ENCODE data around the gene ANXA11. TPM values are rescaled to one million over a fixed set of nuclear protein-coding genes. Genes with fewer than 3 reads are reported as not detected.
A peak's percentile ranks its signal among the peaks of the same experiment; 100 is the strongest.

ANXA11 gene
- total RNA-seq, 1 experiment from 2014 or later, result 198 TPM

DNA sequence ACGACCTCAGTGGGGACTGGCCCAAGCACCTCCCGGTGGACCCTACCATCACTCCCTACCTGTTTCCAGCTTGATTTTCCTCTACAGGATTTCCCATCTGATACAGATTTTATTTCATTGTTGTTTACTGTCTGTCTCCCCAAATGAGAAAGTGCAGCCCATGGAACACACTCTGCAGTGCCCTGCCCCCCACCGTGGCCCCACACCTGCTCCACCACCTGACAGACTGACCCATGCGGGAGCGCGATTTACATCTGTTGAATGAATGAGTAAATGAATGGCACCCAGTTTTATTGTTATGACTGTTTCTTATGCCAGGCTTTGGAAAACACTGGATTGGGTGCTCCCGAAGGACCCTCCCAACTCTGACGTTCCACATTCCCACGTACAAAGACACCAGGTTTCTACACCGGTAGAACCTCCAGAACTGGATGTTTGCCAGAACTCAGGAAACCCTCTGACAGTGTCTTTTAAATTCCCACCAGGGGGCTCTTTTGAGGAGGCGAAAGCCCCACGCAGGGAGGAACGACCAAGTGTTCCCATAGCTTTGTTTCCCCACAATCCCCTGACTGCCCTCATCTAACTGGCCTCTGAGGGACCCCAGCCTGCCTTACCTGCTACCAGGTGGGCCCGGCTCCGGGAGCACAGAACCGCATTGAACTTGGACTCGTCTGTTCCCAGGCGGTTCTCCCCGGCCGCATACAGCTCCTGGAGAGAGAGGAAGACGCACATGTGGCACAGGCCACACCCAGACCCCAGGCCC, 43.8 kb downstream of the ANXA11 start:
- no peaks in the 10 kb centered on the region for H3K27me3 ChIP-seq
- peaks cover 90% of the 10 kb centered on the region for H3K36me3 ChIP-seq
- H3K4me3 ChIP-seq, result no peak overlapping the region
- DNase-seq, result no peak
- H3K9me3 ChIP-seq, result no peaks in the 10 kb centered on the region

DNA sequence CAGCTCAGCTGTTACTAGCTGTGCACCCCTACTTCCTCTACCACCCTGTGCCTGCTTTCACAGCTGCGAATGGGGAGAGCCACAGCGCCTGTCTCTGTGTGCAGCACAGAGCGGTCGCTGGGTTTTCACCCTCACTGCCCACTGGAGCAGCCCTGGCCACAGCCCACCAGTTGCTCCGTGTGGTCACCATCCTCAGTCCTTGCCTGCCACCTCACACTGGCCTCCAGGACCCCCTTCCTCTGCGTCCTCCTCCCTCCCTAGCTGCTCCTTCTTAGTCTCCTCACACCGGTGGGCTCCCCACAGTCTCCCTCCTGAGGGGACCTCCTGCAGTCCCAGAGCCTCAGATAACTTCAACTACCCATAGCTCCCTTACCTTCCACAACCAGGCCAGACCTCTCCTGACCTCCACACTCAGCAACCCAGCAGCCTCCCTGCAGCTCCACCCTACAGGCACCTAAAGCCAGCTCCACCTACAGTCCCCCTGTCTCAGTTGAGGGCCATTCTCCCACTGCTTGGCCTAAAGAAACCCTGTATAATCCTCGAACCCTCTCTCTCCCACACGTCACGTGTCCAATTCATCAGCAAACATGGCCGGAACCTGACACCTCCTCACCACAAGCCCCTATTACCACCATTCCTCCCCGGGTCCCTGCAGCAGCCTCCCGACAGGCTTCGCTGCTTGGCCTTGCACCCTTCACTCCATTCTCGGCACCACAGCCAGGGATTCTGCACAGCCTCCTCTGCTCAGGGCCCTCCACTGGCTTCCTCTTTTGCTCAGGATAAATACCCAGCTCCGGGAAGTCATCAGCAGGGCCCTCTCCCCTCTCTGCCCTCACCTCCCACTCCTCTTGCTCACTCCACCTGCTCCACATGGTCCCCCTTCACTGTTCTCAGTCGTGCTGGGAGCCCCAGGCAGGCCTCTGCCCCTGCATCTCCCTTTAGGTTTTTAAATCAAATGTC, 44.7 kb downstream of the ANXA11 start:
- no peak for DNase-seq
- no peaks in the 10 kb centered on the region for H3K27me3 ChIP-seq
- peaks cover 92% of the 10 kb centered on the region for H3K36me3 ChIP-seq
- H3K9me3 ChIP-seq, result no peaks in the 10 kb centered on the region
- no peak overlapping the region for H3K4me3 ChIP-seq

DNA sequence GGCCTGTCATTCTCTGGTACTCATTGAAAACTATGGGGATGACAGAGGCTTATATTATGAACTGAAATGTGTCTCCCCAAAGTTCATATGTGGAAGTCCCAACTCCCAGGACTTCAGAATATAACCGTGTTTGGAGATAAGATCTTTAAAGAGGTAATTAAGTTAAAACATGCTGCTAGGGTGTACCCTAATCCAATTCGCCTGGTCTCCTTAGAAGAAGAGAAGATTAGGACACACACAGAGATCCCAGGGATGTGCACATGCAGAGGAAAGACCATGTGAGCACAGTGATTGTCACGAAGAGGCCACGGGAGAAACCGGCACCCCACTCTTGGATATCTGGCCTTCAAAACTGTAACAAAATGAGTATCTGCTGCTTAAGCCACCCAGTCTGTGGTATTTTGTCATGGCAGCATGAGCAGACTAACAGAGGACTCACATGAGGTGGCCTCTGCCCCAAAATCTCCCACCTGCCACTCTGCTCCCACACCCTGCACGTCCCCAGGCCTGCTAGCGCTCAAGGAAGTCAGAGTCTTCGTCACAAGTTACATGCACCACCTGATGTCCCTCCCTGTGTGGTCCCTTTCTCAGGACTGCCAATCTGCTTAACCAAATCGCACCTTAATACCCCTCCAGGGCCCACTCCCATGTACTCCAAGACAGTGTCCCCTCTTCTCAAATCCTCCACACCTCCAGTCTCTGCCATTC, 46.0 kb downstream of the ANXA11 start:
- Histone ChIP-seq H3K4me3 (no peak overlapping the region), H3K36me3 (peaks cover 88% of the 10 kb centered on the region), H3K27me3 (no peaks in the 10 kb centered on the region), H3K9me3 (no peaks in the 10 kb centered on the region)
- DNase-seq, result no peak

DNA sequence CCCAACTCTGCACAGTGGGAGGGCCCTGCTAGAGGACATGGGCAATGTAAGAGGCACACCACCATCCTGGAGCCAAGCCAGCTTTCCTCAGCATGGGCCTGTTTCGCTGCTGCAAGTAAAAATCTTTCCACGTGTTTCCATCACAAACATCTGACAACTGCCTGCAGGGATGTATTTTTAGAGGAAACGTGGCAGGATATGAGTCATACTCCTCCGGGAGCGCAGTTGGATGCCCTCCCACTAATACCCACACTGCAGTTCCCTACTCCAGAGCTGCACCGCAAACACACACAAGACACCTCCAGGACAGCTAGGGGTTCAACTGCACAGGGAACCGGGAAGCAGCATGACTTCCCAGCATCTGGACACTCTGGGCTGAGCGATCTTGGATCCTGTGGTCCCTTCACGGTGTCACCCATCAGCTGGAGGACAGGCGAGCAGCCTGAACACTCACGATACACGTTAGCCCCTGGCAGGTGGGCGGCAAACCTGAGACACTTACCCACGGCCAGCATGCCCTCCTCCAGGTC, 46.7 kb downstream of the ANXA11 start:
- no peak overlapping the region for H3K4me3 ChIP-seq
- H3K9me3 ChIP-seq, result no peaks in the 10 kb centered on the region
- H3K27me3 ChIP-seq, result no peaks in the 10 kb centered on the region
- peak; percentile 95 for DNase-seq
- peaks cover 92% of the 10 kb centered on the region for H3K36me3 ChIP-seq

DNA sequence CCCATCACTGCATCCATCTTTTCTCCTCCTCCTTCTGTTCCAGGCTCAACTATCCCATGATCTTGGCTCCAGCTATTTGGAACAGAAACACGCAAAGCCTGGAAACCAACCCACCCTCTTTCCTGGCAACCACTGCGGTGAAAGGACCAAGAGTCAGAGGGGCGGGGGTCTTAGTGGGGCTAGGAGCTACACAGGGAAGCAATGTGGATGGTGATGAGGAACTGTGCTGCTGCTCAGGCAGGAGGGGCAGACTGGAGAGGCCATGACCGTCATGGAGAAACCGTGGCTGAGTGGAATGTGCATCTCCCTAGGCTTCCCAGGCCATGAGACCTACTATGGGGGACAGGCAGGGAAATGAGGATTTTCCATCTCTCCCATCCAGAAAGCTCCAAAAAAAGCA, 47.2 kb downstream of the ANXA11 start:
- no peaks in the 10 kb centered on the region for H3K27me3 ChIP-seq
- H3K4me3 ChIP-seq, result no peak overlapping the region
- H3K9me3 ChIP-seq, result no peaks in the 10 kb centered on the region; the same call in 1 of the 2 replicates
- H3K36me3 ChIP-seq, result peaks cover 93% of the 10 kb centered on the region
- DNase-seq, result no peak

DNA sequence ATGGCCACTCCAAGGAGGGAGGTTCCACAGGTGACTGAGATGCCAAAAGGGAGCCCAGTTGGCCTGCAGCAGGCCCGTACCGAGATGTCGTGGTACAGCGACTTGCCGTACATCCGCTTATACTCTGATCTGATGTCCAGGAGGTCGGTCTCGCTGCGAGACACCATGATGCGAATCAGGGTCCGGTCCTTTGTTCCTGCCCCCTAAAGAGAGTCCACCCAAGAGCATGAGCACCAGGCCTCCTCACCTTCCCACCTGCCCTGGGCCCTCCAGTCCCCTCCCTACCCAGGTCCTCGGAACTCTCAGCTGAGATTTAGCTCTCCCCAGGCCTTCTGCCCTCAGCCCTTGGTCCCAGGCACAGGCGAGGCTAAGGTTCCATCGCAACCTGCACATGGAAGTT, 47.8 kb downstream of the ANXA11 start:
- Histone ChIP-seq H3K4me3 (no peak overlapping the region), H3K36me3 (peaks cover 93% of the 10 kb centered on the region), H3K27me3 (no peaks in the 10 kb centered on the region), H3K9me3 (no peaks in the 10 kb centered on the region; the same call in 1 of the 2 replicates)
- no peak for DNase-seq

DNA sequence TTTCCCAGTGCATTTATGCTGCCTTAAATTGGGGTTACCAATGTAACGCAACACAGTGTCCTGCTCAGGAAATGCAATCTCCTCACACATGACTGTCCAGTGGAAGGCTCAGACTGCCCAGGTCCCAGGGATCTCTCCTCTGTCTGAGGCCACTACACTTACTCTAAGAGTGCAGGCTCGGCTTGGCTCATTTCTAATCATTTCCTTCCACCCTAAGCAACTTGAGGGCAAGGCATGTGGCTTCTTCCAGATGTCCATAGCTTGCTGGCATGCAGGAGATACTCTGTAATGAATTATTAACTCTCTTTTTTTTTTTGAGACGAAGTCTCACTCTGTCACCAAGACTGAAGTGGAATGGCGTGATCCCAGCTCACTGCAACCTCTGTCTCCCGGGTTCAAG, 49.1 kb downstream of the ANXA11 start:
- Histone ChIP-seq H3K27me3 (no peaks in the 10 kb centered on the region), H3K4me3 (no peak overlapping the region), H3K9me3 (no peaks in the 10 kb centered on the region; the same call in 1 of the 2 replicates), H3K36me3 (peaks cover 93% of the 10 kb centered on the region)
- DNase-seq, result no peak

DNA sequence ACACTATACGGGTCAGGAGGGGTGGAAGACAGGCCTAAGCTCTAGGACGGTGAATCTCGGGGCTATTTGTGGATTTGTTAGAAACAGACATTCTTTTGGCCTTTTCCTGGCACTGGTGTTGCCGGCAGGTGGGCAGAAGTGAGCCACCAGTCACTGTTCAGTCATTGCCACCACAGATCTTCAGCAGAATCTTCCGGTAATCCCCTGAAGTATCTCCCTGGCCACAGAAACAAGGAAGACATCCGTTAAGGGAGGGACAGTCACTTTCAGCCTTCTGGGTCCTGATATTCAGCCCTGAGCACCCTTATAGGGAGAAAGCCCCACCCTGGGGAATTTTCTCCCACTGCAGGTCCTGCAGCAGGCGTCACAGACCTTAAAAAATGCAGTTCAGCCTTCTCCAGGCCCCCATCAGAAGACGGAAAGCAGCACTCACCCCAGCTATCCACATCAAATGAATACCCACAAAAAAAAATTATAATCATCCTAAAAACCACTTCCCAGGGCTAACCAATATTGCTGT, 49.6 kb downstream of the ANXA11 start:
- Histone ChIP-seq H3K9me3 (peaks cover 2% of the 10 kb centered on the region; the same call in 1 of the 2 replicates), H3K4me3 (no peak overlapping the region), H3K27me3 (no peaks in the 10 kb centered on the region), H3K36me3 (peaks cover 93% of the 10 kb centered on the region)
- no peak for DNase-seq

DNA sequence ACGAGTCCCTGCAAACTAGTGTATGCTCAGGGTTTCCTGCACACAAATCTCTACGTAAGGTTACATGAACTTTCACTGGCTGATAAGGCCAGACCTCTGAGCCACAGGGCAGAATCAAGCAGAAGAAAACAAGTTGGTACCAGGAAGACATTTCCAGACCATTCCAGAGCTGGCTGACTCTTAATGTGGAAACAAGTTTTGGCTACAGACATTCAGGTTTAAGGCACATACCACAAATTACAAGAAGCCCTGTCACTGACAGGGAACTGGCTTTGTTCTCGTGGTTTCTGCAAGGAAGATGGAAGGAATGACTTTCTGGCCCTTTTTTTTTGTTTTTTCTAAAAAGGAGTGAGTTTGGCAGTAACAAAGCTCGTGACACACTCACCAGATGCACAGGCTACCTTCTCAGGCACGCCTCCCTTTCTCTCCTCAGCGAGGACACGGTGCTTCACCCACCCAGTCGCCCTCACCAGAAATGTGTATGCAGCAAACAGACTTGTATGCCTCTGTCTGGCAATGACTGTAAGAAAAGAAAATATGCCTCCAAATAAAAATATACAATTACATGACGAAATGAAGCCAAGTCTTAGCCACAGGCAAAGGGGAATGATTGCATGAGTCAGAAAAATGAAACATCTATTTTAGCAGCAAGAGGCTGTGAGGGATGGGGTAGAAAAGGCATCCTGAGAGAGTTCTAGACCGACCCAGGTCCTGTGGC, 50.2 kb downstream of the ANXA11 start:
- Histone ChIP-seq H3K27me3 (no peaks in the 10 kb centered on the region), H3K4me3 (no peak overlapping the region), H3K36me3 (peaks cover 93% of the 10 kb centered on the region), H3K9me3 (peaks cover 7% of the 10 kb centered on the region; the same call in 1 of the 2 replicates)
- DNase-seq, result peak; percentile 91

DNA sequence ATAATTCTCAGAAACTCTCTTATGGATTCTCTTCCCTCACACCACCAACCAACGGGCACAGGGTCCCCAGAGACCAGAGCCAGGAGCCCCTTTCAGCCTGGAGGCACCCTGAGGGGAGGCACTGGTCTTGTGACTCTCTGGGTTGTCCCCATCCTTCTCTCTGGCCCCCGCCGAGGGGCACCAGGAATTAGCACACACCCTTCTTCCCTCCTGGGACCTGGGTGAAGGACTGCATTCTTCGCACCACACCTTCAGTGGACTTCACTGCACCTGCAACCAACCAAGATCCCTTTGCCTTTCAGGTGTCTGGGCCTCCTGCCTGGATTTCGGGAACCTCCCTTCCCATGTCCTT, 50.7 kb downstream of the ANXA11 start:
- Histone ChIP-seq H3K4me3 (no peak overlapping the region), H3K27me3 (no peaks in the 10 kb centered on the region), H3K9me3 (peaks cover 7% of the 10 kb centered on the region), H3K36me3 (peaks cover 93% of the 10 kb centered on the region)
- DNase-seq, result no peak

DNA sequence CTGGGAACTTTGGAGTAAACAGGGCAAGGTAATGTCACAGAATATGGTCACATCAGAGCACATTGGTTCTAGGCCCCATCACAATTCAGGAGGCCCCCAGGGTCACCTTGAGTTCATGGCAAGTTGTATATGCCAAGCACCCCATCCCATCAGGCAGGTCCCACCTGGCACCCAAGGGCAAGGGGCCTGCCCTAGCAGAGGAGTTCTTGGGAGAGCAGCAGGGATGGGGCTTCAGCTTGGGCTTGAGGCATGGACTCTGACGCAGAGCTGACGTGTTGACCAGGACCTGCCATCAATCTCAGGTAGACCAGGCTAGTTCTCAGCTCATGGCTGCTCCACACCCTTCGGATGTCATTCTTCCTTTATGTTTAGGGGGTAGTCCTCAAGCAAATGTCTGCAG, 51.9 kb downstream of the ANXA11 start:
- DNase-seq, result no peak
- peaks cover 95% of the 10 kb centered on the region for H3K36me3 ChIP-seq
- no peak overlapping the region for H3K4me3 ChIP-seq
- H3K27me3 ChIP-seq, result no peaks in the 10 kb centered on the region
- H3K9me3 ChIP-seq, result peaks cover 7% of the 10 kb centered on the region

DNA sequence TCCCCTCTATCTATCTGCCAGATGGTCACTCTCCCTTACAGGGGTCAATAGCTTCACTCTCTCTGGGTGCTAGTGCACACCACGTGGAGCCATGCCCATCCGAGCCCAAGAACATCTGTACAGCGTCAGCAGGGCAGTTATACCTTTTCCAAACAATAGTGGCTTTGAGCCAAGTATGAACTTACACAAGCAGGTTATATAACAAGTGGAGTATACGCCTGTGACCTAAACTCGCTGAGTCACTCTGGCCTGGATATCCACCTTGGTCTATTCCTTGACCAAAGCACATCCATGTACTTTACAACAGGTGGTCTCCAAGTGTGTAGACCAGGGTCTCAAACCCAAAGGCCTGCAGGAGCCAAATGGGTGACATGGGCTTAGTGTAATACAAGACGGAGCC, 52.5 kb downstream of the ANXA11 start:
- DNase-seq, result no peak
- no peaks in the 10 kb centered on the region for H3K27me3 ChIP-seq
- peaks cover 7% of the 10 kb centered on the region for H3K9me3 ChIP-seq
- peaks cover 95% of the 10 kb centered on the region for H3K36me3 ChIP-seq
- no peak overlapping the region for H3K4me3 ChIP-seq

DNA sequence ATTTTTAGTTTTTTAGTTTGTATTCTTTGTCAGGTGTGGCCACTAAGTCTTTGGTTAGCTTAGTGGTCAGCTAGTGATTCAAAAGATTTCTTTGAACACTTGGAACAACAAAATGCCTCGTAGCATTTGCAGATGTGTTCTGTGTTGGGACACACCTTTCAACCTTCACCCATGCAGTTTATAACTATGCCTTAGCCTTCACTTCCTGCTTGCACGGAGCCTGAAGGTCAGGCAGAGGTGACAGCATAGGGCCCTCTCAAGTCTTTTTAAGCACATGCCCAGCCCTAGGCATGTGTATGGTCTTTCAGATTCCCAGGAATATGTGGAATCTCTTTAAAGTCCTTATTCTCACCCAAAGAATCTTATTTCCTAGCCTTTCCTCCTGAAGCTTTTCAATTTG, 55.2 kb downstream of the ANXA11 start:
- Histone ChIP-seq H3K9me3 (peaks cover 7% of the 10 kb centered on the region), H3K36me3 (peaks cover 79% of the 10 kb centered on the region), H3K4me3 (no peak overlapping the region), H3K27me3 (no peaks in the 10 kb centered on the region)
- DNase-seq, result no peak

DNA sequence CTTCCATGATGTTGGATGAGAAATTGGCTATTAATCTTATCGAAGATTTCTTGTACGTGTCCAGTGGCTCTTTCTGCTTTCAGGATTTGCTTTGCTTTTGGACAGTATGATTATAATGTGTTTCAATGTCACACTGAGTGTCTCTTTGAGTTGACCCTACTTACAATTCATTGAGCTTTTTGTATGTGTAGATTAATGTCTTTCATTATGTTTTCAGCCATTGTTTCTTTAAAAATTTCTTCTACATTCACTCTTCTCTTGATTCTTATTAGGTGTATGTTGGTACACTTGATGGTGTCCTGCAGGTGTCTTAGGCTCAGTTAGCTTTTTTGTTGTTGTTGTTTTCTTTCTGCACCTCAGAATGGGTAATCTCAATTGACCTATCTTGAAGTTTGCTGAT, 56.2 kb downstream of the ANXA11 start:
- Histone ChIP-seq H3K27me3 (no peaks in the 10 kb centered on the region), H3K36me3 (peaks cover 71% of the 10 kb centered on the region), H3K4me3 (no peak overlapping the region), H3K9me3 (peaks cover 7% of the 10 kb centered on the region)
- DNase-seq, result no peak

DNA sequence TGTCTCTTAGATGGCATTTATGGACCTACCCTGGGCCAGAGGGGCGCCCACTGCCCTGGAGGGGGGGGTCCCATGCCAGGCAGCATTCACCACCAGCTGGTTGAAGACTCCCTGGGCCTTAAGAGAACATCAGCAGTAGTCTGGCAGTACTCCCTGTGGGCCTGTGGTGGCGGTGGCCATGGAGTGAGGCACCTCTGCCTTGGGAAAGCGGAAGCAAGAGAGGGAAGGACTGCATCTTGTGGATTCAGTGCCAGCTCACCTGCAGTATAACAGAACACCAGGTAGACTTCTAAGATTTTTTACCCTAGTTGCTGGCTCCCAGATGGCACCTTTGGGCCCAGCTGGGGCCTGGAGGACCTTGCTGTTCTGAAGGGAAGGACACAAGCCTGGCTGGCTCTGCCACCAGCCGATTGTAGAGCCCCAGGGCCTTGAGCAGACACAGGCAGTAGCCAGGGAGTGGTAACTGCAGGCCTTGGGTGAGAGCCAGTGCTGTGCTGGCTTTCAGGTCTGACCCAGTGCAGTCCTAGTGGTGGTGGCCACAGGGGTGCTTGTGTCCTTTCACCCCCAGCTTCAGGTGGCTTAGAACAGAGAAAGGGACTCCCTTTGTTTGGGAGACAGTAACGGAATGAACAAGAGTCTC, 57.1 kb downstream of the ANXA11 start:
- Histone ChIP-seq H3K36me3 (peaks cover 63% of the 10 kb centered on the region), H3K9me3 (peaks cover 7% of the 10 kb centered on the region), H3K27me3 (no peaks in the 10 kb centered on the region), H3K4me3 (no peak overlapping the region)
- no peak for DNase-seq

DNA sequence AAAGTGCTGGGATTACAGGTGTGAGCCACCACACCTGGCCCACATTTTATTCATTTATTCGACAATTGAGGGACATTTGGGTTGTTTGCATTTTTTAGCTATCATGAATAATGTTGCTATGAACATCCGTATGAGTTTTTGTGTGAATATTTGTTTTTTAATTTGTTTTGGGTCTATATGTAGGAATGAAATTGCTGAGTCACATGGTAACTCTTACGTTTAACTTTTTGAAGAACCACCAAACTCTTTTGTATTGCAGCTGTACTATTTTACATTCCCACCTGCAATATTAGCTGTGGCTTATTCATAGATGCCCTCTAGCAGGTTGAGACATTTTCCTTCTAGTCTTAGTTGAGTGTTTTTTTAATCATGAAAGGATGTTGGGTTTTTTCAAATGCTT, 58.4 kb downstream of the ANXA11 start:
- peaks cover 49% of the 10 kb centered on the region for H3K36me3 ChIP-seq
- peaks cover 7% of the 10 kb centered on the region for H3K9me3 ChIP-seq
- no peak for DNase-seq
- H3K27me3 ChIP-seq, result no peaks in the 10 kb centered on the region
- no peak overlapping the region for H3K4me3 ChIP-seq

Measured in MG63 (cell line).